Smooth muscle cell (in vitro differentiated cells): ENCODE measurements around the gene DLG5. TPM values are rescaled to one million over a fixed set of nuclear protein-coding genes. Genes with fewer than 3 reads are reported as not detected.

ENCODE experiments used
- DNase-seq: peaks from one replicate; lab custom pipeline; 2025; ENCODE audit not compliant: unreplicated experiment; lab: John Stamatoyannopoulos, UW
- H2AFZ ChIP-seq: fragments of 200-600 bp; sonication (generic); 2 replicates; pipeline ENCODE4 v1.6.0; 2016; ENCODE audit warnings: antibody characterized with exemption, low read depth, mild to moderate bottlenecking
- H3F3A ChIP-seq: fragments of 200-600 bp; sonication (generic); 2 replicates; pipeline ENCODE4 v1.6.0; 2017; ENCODE audit warnings: antibody characterized with exemption, low read depth
- H3K27ac ChIP-seq: fragments of 200-600 bp; sonication (generic); 2 replicates; pipeline ENCODE4 v1.5.1; 2016; ENCODE audit warnings: low read depth, mild to moderate bottlenecking
- H3K27me3 ChIP-seq: fragments of 200-600 bp; sonication (generic); 2 replicates; pipeline ENCODE4 v1.6.1; 2016; ENCODE audit warnings: low read depth, mild to moderate bottlenecking
- H3K36me3 ChIP-seq: fragments of 200-600 bp; sonication (generic); 2 replicates; pipeline ENCODE4 v1.5.1; 2016; ENCODE audit warnings: low read depth
- H3K4me1 ChIP-seq: fragments of 200-600 bp; sonication (generic); 2 replicates; pipeline ENCODE4 v1.5.1; 2016; ENCODE audit warnings: low read depth
- H3K4me2 ChIP-seq: fragments of 200-600 bp; sonication (generic); 2 replicates; pipeline ENCODE4 v1.6.0; 2016; ENCODE audit warnings: mild to moderate bottlenecking
- H3K4me3 ChIP-seq: fragments of 200-600 bp; sonication (generic); 2 replicates; pipeline ENCODE4 v1.5.1; 2016; ENCODE audit warnings: mild to moderate bottlenecking
- H3K79me2 ChIP-seq: fragments of 200-600 bp; sonication (generic); 2 replicates; pipeline ENCODE4 v1.6.0; 2016; ENCODE audit warnings: low read depth, mild to moderate bottlenecking
- H3K9ac ChIP-seq: fragments of 200-600 bp; sonication (generic); 2 replicates; pipeline ENCODE4 v1.6.0; 2016; ENCODE audit warnings: low read depth
- H3K9me3 ChIP-seq: fragments of 200-600 bp; sonication (generic); replicated peaks from 2 replicates; pipeline ENCODE4 v1.5.1; 2016; ENCODE audit warnings: low read depth
- H4K20me1 ChIP-seq: fragments of 200-600 bp; sonication (generic); 2 replicates; pipeline ENCODE4 v1.6.0; 2016; ENCODE audit warnings: low read depth
- CTCF ChIP-seq: fragments of 200-600 bp; sonication (generic); IDR thresholded peaks from 2 replicates; pipeline ENCODE4 v1.5.1; 2017; ENCODE audit warnings: borderline replicate concordance, mild to moderate bottlenecking, antibody characterized with exemption; ENCODE audit not compliant: insufficient read depth, poor library complexity, severe bottlenecking
- WGBS: methylation state at CpG from one replicate; pipeline ENCODE4 v1.1.7; 2016; ENCODE audit warnings: low lambda C conversion rate; 5-methylcytosine and 5-hydroxymethylcytosine counted together
- polyA plus RNA-seq: library from polyadenylated mRNA; unstranded; fragments of >200 nt; fragmentation: Nextera tagmentation; extraction: Ambion mirVana; gene quantifications from 2 replicates; pipeline ENCODE4 v1.2.1, GENCODE V29; 2016
- total RNA-seq: library from RNA; depleted of rRNA; stranded (reverse); fragments of >200 nt; gene quantifications from 2 replicates; pipeline ENCODE4 v1.2.3, GENCODE V29; 2014

DLG5 gene
- total and polyA plus RNA-seq, 2 experiments from 2014 or later, result 11.3 to 21.8 TPM

- no peak for DNase-seq
- WGBS, result 95% methylated on average over 12 of the region's 12 CpGs
- no peaks in the 10 kb centered on the region for H3K79me2 ChIP-seq
- peaks cover 11% of the 10 kb centered on the region for H3K36me3 ChIP-seq
- no peaks in the 10 kb centered on the region for H4K20me1 ChIP-seq
- no peak for TF ChIP-seq CTCF
- H2AFZ ChIP-seq, result no peak overlapping the region
- no peaks in the 10 kb centered on the region for H3K9me3 ChIP-seq
- no peaks in the 10 kb centered on the region for H3F3A ChIP-seq
- H3K27me3 ChIP-seq, result no peaks in the 10 kb centered on the region
- H3K4me2 ChIP-seq, result no peak overlapping the region
- no peak overlapping the region for H3K9ac ChIP-seq
- H3K4me1 ChIP-seq, result no peaks in the 10 kb centered on the region
- no peak overlapping the region for H3K27ac ChIP-seq
- no peak overlapping the region for H3K4me3 ChIP-seq
These were observed 105.0 kb downstream of the DLG5 start for GRCh38 chr10:77821551-77821950.

DNA sequence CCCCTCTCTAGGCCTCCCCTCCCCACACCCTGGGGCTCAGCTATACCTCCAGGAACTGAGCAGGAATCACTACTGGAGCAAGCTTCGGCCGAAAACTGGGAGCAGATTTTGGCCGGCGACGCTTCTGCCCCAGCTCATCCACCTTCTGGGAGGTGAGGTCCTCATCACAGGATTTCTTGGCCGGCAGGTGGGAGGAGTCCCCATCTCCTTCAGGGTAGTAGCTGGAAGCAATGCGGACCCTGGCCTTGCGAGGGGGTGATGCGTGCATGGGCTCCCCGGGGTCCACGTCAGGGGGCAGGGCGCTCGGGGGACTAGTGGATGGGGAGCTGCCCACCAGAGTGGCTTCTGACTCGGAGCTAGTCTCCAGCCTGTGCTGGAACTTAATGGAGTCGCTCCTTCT is 105.5 kb downstream of the DLG5 start:
- Histone ChIP-seq H3K4me1 (no peaks in the 10 kb centered on the region), H3K27ac (no peak overlapping the region), H3K36me3 (peaks cover 11% of the 10 kb centered on the region), H3K9ac (no peak overlapping the region), H2AFZ (no peak overlapping the region), H3K4me2 (no peak overlapping the region), H3K4me3 (no peak overlapping the region), H3K79me2 (no peaks in the 10 kb centered on the region), H3F3A (no peaks in the 10 kb centered on the region), H3K27me3 (no peaks in the 10 kb centered on the region), H3K9me3 (no peaks in the 10 kb centered on the region), H4K20me1 (no peaks in the 10 kb centered on the region)
- TF ChIP-seq CTCF, result no peak
- WGBS, result 98% methylated on average over 15 of the region's 15 CpGs
- DNase-seq, result no peak

DNA sequence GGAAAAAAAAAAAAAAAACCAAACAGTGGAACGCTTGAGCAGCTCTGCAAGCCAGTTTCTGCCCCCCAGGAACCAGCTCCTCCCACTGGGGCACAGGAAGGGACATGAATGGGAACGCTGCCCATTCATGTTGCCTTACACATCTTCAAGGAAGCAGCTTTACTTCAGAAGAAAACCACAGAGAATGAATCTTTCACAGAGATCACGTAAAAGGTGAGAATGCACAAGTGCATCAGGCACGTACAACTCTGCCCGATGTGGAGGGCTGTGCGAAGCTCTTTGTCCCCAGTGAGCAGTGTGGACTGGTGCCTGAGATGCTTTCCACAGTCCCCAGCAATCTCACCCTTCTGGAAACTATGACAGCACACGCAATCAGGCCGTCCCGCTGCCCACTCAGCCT is 106.2 kb downstream of the DLG5 start:
- Histone ChIP-seq H3K9me3 (no peaks in the 10 kb centered on the region), H3F3A (no peaks in the 10 kb centered on the region), H3K4me2 (no peak overlapping the region), H3K36me3 (peaks cover 11% of the 10 kb centered on the region), H3K9ac (no peak overlapping the region), H3K4me3 (no peak overlapping the region), H4K20me1 (no peaks in the 10 kb centered on the region), H3K27me3 (no peaks in the 10 kb centered on the region), H3K4me1 (no peaks in the 10 kb centered on the region), H3K27ac (no peak overlapping the region), H2AFZ (no peak overlapping the region), H3K79me2 (no peaks in the 10 kb centered on the region)
- no peak for DNase-seq
- 70% methylated on average over 9 of the region's 9 CpGs for WGBS
- no peak for TF ChIP-seq CTCF
